ENCODE measurements around the gene ABHD4. TPM values are rescaled to one million over a fixed set of nuclear protein-coding genes. Genes with fewer than 3 reads are reported as not detected.

ABHD4 gene
- total and polyA plus RNA-seq, 10 of the 15 experiments (the other 5 are each of a cell fraction or from before 2014, with no cell fraction given), result 5.4 to 28.7 (median 10.8) TPM

GRCh38 chr14:22613736-22614239 lies 15.7 kb downstream of the ABHD4 start (continued):
- TF ChIP-seq SKIL (IDR thresholded peaks at IDR 0.05; ENCODE audit: low read depth, poor library complexity, severe bottlenecking) (no peak), SRF (IDR thresholded peaks at IDR 0.05; ENCODE audit: low read depth in 2 of 2, low read length in 2 of 2) (no peak), CREB1 (IDR thresholded peaks at IDR 0.05; ENCODE audit: low read depth) (no peak), ZNF592 (IDR thresholded peaks at IDR 0.05) (no peak)

- Histone ChIP-seq H3K27ac (ENCODE audit: control insufficient read depth, insufficient read depth) (no peak overlapping the region), H3K4me1 (ENCODE audit: control insufficient read depth, insufficient read depth, low read length) (peaks cover 5% of the 10 kb centered on the region), H3K9ac (ENCODE audit: control insufficient read depth, insufficient read depth, low read length) (no peak overlapping the region), H3K9me3 (replicated peaks; ENCODE audit: control insufficient read depth, insufficient read depth, low read length) (no peaks in the 10 kb centered on the region; the same call in 2 of the 3 replicates), H2AFZ (ENCODE audit: control insufficient read depth, low read depth, low read length) (no peak overlapping the region), H3K4me2 (ENCODE audit: control insufficient read depth, insufficient read depth) (no peak overlapping the region), H3K36me3 (ENCODE audit: control insufficient read depth in 2 of 2, insufficient read depth in 2 of 2, low read length in 1 of 2) (peaks cover 0 to 7% of the 10 kb centered on the region in 2 experiments; a peak in 2 of 4 replicates), H4K20me1 (ENCODE audit: control insufficient read depth, insufficient read depth) (no peaks in the 10 kb centered on the region), H3K4me3 (no peak overlapping the region), H3K79me2 (ENCODE audit: control insufficient read depth, insufficient read depth, low read length) (no peaks in the 10 kb centered on the region), H3K27me3 (replicated peaks in 1 of 2; ENCODE audit: control insufficient read depth in 2 of 2, insufficient read depth in 2 of 2, low read length in 1 of 2) (no peaks in the 10 kb centered on the region)
- in situ Hi-C loops (cut with MboI) (no loop called here), intact Hi-C loops (cut with micrococcal nuclease; ENCODE audit: unreplicated experiment) (no loop called here)
- DNase-seq (ENCODE audit: low read depth, low spot score) (no peak), FAIRE-seq (no peak), ATAC-seq (peak; percentile 41; the same call in 2 of the 3 replicates)
- TF ChIP-seq CREM (IDR thresholded peaks at IDR 0.05; ENCODE audit: low read depth), result 0 out of 2 replicates have a peak, but pooled peaks have one; percentile 8
- no peak for TF ChIP-seq E2F8 (IDR thresholded peaks at IDR 0.05; ENCODE audit: low read depth, partially characterized antibody)
- TF ChIP-seq PKNOX1 (IDR thresholded peaks at IDR 0.05), result no peak
- 0 out of 2 replicates have a peak, but pooled peaks have one; percentile 12 for TF ChIP-seq MEF2A (IDR thresholded peaks at IDR 0.05; ENCODE audit: insufficient read depth, low read depth, low read length)
- CTCF ChIA-PET, result interaction anchor here (1.3 kb wide), 1 partner anchor 392 kb away, joined by 3 read pairs; no protein-coding TSS in a partner anchor
- SMC1A ChIA-PET (ENCODE audit: uncharacterized antibody, unreplicated experiment), result no interaction called here
- WGBS (ENCODE audit: insufficient coverage, insufficient replicate concordance, low lambda C conversion rate, missing lambda C conversion rate), result 23% methylated on average over 6 of the region's 6 CpGs
- RAD21 ChIA-PET (ENCODE audit: unreplicated experiment), result no interaction called here
- POLR2A ChIA-PET, result interaction anchor here (0.6 kb wide), 1 partner anchor 24 kb away, joined by 5 read pairs; no protein-coding TSS in a partner anchor
- BruUV-seq (replicated peaks), result no TSS peak
Observed at GRCh38 chr14:22614240-22614799, 16.2 kb downstream of the ABHD4 start.
